Fibroblast of lung (primary cell): ENCODE results near the gene ITPK1.

ENCODE experiments used
- CTCF ChIP-seq, 2 donors: IDR thresholded peaks in 1 of 2; conservative IDR thresholded peaks in 1 of 2; 1 replicate in 1 of 2; 2 replicates in 1 of 2; pipeline ENCODE4 v1.5.1; 2011 to 2012; ENCODE audit warnings: low read length in 2 of 2, control low read depth in 1 of 2, inconsistent platforms in 1 of 2, low read depth in 1 of 2, mild to moderate bottlenecking in 1 of 2
- EZH2 ChIP-seq: IDR thresholded peaks from 2 replicates; pipeline ENCODE4 v1.5.1; 2012; ENCODE audit warnings: low read length, control low read depth, mild to moderate bottlenecking; ENCODE audit errors: missing control alignments

GRCh38 chr14:93004699-93005082 lies 111.0 kb downstream of the ITPK1 start:
- TF ChIP-seq CTCF (conservative IDR thresholded peaks at IDR 0.05 in 1 of 2, IDR thresholded peaks at IDR 0.05 in 1 of 2; ENCODE audit: low read depth in 1 of 2, low read length in 2 of 2) = no peak
- no peak for TF ChIP-seq EZH2
